ENCODE results near the gene PALD1.

The PALD1 gene

GRCh38 chr10:70508912-70509756 is 30.6 kb downstream of the PALD1 start:
- no peak for FAIRE-seq

GRCh38 chr10:70509757-70510147 is 31.2 kb downstream of the PALD1 start:
- FAIRE-seq, result no peak

GRCh38 chr10:70510453-70510852 is 31.9 kb downstream of the PALD1 start:
- FAIRE-seq, result no peak

- FAIRE-seq, result no peak
These were observed 32.3 kb downstream of the PALD1 start for GRCh38 chr10:70510904-70511303.

- no peak for FAIRE-seq
These were observed 33.6 kb downstream of the PALD1 start for GRCh38 chr10:70512149-70512639.

- FAIRE-seq, result no peak
These were observed 35.3 kb downstream of the PALD1 start for GRCh38 chr10:70513848-70514309.

GRCh38 chr10:70514591-70514990 is 36.0 kb downstream of the PALD1 start:
- FAIRE-seq, result no peak

GRCh38 chr10:70515035-70515667 is 36.6 kb downstream of the PALD1 start:
- FAIRE-seq, result no peak

- FAIRE-seq, result no peak
These were observed 40.1 kb downstream of the PALD1 start for GRCh38 chr10:70518695-70519094.

GRCh38 chr10:70523057-70523456 is 44.5 kb downstream of the PALD1 start:
- no peak for FAIRE-seq

GRCh38 chr10:70523549-70523948 is 45.0 kb downstream of the PALD1 start:
- no peak for FAIRE-seq

- no peak for FAIRE-seq
These were observed 49.7 kb downstream of the PALD1 start for GRCh38 chr10:70528314-70528713.

GRCh38 chr10:70528741-70529362 is 50.3 kb downstream of the PALD1 start:
- FAIRE-seq, result peak; percentile 91

- no peak for FAIRE-seq
These were observed 51.3 kb downstream of the PALD1 start for GRCh38 chr10:70529848-70530247.

- no peak for FAIRE-seq
These were observed 51.7 kb downstream of the PALD1 start for GRCh38 chr10:70530315-70530714.

- no peak for FAIRE-seq
These were observed 54.1 kb downstream of the PALD1 start for GRCh38 chr10:70532554-70533188.

- no peak for FAIRE-seq
These were observed 54.6 kb downstream of the PALD1 start for GRCh38 chr10:70533189-70533558.

- no peak for FAIRE-seq
These were observed 55.7 kb downstream of the PALD1 start for GRCh38 chr10:70534281-70534680.

- FAIRE-seq, result no peak
These were observed 56.4 kb downstream of the PALD1 start for GRCh38 chr10:70535001-70535400.

GRCh38 chr10:70535451-70535850 is 56.9 kb downstream of the PALD1 start:
- no peak for FAIRE-seq

- no peak for FAIRE-seq
These were observed 57.8 kb downstream of the PALD1 start for GRCh38 chr10:70536196-70536861.

GRCh38 chr10:70537398-70538194 is 59.0 kb downstream of the PALD1 start:
- no peak for FAIRE-seq
